ENCODE data around the gene AHCYL2. TPM values are rescaled to one million over a fixed set of nuclear protein-coding genes. Genes with fewer than 3 reads are reported as not detected.
"Not testable (repeated sequence)": the region's sequence is repeated elsewhere in the genome, so short reads cannot be mapped to it uniquely, and the experiment has no call there.

AHCYL2 gene
- total RNA-seq, 1 experiment from 2014 or later: 4.8 TPM

DNA sequence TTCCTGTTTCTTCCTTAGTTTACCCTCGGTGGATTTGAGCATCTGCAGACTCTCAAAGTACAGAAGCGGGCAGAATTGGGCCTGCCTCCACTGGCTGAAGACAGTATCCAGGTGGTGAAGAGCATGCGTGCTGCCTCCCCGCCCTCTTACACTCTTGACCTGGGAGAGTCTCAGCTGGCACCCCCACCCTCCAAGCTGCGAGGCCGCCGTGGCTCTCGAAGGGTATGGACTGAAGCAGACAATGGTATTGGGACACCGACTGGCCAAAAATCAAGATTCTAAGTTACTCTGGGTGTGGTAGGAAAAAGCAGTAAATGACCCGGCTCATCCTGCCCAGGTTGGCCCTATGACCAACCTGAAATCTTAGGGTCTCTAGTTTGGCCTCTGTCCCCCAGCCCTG lies 231.6 kb downstream of the AHCYL2 start:
- Histone ChIP-seq H3K9me3 (no peaks in the 10 kb centered on the region), H3K36me3 (no peaks in the 10 kb centered on the region), H3K27me3 (no peaks in the 10 kb centered on the region), H3K4me3 (no peak overlapping the region)
- no peak for DNase-seq

DNA sequence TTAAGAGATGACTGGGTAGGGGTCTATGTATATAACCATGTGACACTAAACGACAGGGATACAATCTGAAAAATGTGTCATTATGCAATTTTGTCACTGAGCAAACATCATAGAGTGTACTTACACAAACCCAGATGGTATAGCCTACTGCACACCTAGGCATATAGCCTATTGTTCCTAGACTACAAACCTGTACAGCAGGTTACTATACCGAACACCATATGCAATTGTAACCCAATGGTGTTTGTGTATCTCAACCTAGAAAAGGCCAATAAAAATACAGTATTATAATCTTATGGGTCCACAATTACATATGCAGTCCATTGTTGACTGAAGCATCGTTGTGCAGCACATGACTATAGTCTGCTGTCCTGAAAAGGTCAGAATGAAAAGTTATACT lies 232.3 kb downstream of the AHCYL2 start:
- no peak for DNase-seq
- H3K9me3 ChIP-seq: no peaks in the 10 kb centered on the region
- no peaks in the 10 kb centered on the region for H3K27me3 ChIP-seq
- H3K36me3 ChIP-seq: no peaks in the 10 kb centered on the region
- no peak overlapping the region for H3K4me3 ChIP-seq

DNA sequence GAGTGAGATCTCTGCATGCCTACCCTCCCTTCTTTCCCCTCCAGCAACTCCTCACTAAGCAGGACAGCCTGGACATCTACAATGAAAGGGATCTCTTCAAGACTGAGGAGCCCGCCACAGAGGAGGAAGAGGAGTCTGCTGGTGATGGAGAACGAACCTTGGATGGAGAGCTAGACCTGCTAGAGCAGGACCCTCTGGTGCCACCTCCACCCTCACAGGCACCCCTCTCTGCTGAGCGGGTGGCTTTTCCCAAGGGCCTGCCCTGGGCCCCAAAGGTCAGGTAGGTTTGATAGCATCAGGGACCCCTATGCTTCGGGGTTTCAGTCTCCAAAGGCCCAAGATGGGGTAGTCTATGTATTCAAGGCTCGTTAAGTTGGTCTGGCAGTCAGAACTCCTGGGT lies 233.3 kb downstream of the AHCYL2 start:
- no peaks in the 10 kb centered on the region for H3K9me3 ChIP-seq
- no peak overlapping the region for H3K4me3 ChIP-seq
- DNase-seq: no peak
- H3K36me3 ChIP-seq: no peaks in the 10 kb centered on the region
- no peaks in the 10 kb centered on the region for H3K27me3 ChIP-seq

- Histone ChIP-seq H3K9me3 (no peaks in the 10 kb centered on the region), H3K27me3 (no peaks in the 10 kb centered on the region), H3K36me3 (no peaks in the 10 kb centered on the region), H3K4me3 (no peak overlapping the region)
- no peak for DNase-seq
Measured at GRCh38 chr7:129461809-129462208, 237.0 kb downstream of the AHCYL2 start.

- Histone ChIP-seq H3K27me3 (no peaks in the 10 kb centered on the region), H3K36me3 (no peaks in the 10 kb centered on the region), H3K9me3 (no peaks in the 10 kb centered on the region), H3K4me3 (no peak overlapping the region)
- no peak for DNase-seq
Measured at GRCh38 chr7:129462420-129462819, 237.6 kb downstream of the AHCYL2 start.

GRCh38 chr7:129464194-129464593 lies 239.4 kb downstream of the AHCYL2 start:
- Histone ChIP-seq H3K27me3 (no peaks in the 10 kb centered on the region), H3K4me3 (no peak overlapping the region), H3K9me3 (no peaks in the 10 kb centered on the region), H3K36me3 (no peaks in the 10 kb centered on the region)
- DNase-seq: no peak

DNA sequence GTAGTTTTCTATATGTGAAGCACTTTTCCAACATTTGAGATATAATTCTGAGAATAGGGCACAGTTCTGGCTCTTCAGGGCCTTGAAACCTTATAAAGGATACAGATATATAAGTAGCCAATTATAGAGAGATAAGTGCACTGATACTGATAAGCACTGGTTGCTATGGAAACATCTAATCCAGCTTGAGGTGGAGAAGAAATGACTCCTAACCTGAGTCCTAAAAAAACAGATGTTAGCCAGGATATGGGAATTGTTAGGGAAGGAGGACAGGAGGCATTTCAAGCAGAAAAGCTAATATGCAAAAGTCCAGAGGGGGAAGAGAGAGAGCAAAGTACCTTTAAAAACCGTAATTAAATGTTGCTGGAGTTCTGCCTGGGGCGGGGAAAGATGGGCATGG lies 240.2 kb downstream of the AHCYL2 start:
- H3K9me3 ChIP-seq: no peaks in the 10 kb centered on the region
- H3K4me3 ChIP-seq: no peak overlapping the region
- no peaks in the 10 kb centered on the region for H3K36me3 ChIP-seq
- H3K27me3 ChIP-seq: no peaks in the 10 kb centered on the region
- no peak for DNase-seq

DNA sequence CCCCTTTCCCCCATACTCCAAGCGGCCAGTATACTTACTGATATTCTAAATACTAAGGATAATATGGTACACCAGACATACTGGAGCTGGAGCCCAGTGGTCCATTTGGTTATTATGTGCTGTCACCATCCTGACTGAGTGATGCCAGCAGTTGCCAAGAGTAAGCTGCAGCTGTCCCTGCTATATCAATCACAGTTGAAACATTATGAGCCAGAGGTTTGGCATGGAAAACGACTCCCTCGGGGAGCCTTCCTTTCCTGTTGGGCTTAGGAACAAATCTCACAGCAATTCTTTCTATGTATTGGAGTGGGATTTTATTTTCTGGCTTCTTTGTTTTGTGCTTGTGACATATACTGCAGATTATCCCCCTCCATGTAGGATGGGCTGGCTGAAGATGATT lies 242.0 kb downstream of the AHCYL2 start:
- Histone ChIP-seq H3K27me3 (no peaks in the 10 kb centered on the region), H3K9me3 (no peaks in the 10 kb centered on the region), H3K4me3 (no peak overlapping the region)

GRCh38 chr7:129468087-129468486 lies 243.3 kb downstream of the AHCYL2 start:
- DNase-seq: no peak
- no peaks in the 10 kb centered on the region for H3K27me3 ChIP-seq
- no peaks in the 10 kb centered on the region for H3K9me3 ChIP-seq
- no peak overlapping the region for H3K4me3 ChIP-seq
- no peaks in the 10 kb centered on the region for H3K36me3 ChIP-seq

More for the DNA sequence above, 242.0 kb downstream of the AHCYL2 start:
- no peaks in the 10 kb centered on the region for H3K36me3 ChIP-seq
- no peak for DNase-seq

DNA sequence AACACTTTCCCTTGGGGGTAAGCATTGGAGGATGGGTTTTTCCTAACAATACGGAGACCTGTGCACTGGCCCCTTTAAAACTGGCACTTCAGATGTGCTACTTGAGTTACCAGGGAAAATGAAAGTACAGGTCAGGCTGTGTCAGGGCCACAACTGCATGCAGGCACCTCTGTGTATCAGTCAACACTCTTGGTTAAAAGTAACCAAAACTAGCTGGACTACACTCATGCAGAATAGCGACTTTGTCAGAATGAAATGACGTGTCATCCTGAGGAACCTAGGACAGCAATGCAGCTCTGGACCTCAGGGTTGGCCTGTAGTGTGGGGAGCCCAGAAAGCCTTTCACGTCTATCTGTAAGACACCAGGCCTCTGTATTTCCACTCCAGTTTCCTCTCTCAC lies 243.7 kb downstream of the AHCYL2 start:
- Histone ChIP-seq H3K9me3 (no peaks in the 10 kb centered on the region), H3K36me3 (no peaks in the 10 kb centered on the region), H3K4me3 (no peak overlapping the region), H3K27me3 (no peaks in the 10 kb centered on the region)
- no peak for DNase-seq

DNA sequence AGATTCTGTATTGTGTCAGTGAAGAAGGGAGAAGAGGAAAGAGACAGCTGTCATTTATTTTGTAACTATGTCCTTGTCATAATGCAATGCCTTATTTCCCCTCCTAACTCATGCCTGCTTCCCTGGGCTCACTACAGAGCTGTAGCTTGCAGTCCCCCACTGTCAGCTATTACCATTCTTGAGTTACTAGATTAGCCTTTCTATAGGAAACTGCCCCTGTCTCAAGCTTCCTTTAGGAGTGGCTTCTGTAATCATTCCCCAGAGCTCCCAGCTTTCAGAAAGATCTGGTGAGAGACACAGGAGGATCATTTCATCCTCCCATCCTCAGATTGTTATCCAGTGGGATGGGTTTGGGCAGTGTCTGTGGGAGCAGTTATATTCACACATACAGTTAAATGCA lies 245.1 kb downstream of the AHCYL2 start:
- no peak for DNase-seq
- no peak overlapping the region for H3K4me3 ChIP-seq
- no peaks in the 10 kb centered on the region for H3K9me3 ChIP-seq
- no peaks in the 10 kb centered on the region for H3K36me3 ChIP-seq
- H3K27me3 ChIP-seq: no peaks in the 10 kb centered on the region

GRCh38 chr7:129470411-129470810 lies 245.6 kb downstream of the AHCYL2 start:
- DNase-seq: no peak
- H3K27me3 ChIP-seq: no peaks in the 10 kb centered on the region
- no peaks in the 10 kb centered on the region for H3K9me3 ChIP-seq
- H3K4me3 ChIP-seq: no peak overlapping the region
- no peaks in the 10 kb centered on the region for H3K36me3 ChIP-seq

- H3K27me3 ChIP-seq: no peaks in the 10 kb centered on the region
- H3K9me3 ChIP-seq: no peaks in the 10 kb centered on the region
- no peak for DNase-seq
- no peak overlapping the region for H3K4me3 ChIP-seq
- no peaks in the 10 kb centered on the region for H3K36me3 ChIP-seq
Measured at GRCh38 chr7:129471402-129471827, 246.6 kb downstream of the AHCYL2 start.

- not testable (repeated sequence) for H3K27me3 ChIP-seq, H3K36me3 ChIP-seq, H3K4me3 ChIP-seq, H3K9me3 ChIP-seq, DNase-seq
Measured at GRCh38 chr7:129475931-129476330, 251.1 kb downstream of the AHCYL2 start.

DNA sequence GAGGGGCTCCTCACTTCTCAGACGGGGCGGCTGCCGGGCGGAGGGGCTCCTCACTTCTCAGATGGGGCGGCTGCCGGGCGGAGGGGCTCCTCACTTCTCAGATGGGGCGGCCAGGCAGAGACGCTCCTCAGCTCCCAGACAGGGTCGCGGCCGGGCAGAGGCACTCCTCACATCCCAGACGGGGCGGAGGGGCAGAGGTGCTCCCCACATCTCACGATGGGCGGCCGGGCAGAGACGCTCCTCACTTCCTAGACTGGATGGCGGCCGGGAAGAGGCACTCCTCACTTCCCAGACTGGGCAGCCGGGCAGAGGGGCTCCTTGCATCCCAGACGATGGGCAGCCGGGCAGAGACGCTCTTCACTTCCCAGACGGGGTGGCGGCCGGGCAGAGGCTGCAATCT lies 251.6 kb downstream of the AHCYL2 start:
- DNase-seq: not testable (repeated sequence)

More for the DNA sequence above, 251.6 kb downstream of the AHCYL2 start:
- H3K36me3 ChIP-seq, H3K9me3 ChIP-seq, H3K27me3 ChIP-seq, H3K4me3 ChIP-seq: not testable (repeated sequence)

Other genes with a start within 250 kb of the AHCYL2 start
- gene TNPO3, start 169.9 kb upstream of the AHCYL2 start, total RNA-seq (2014; rRNA removed; shearing (Covaris generic); ENCODE audit: low replicate concordance): 23.9 and 24.5 TPM in 2 replicates
- gene TSPAN33, start 80.3 kb upstream of the AHCYL2 start, total RNA-seq (2014; rRNA removed; shearing (Covaris generic); ENCODE audit: low replicate concordance): 3.4 and 7.0 TPM in 2 replicates
- gene SMO, start 36.4 kb upstream of the AHCYL2 start, total RNA-seq (2014; rRNA removed; shearing (Covaris generic); ENCODE audit: low replicate concordance): 9.0 and 14.3 TPM in 2 replicates
- 1.3 and 2.3 TPM in 2 replicates for gene STRIP2, start 209.4 kb downstream of the AHCYL2 start, total RNA-seq (2014; rRNA removed; shearing (Covaris generic); ENCODE audit: low replicate concordance)